Endothelial cell of umbilical vein (primary cell): ENCODE measurements around the gene BPIFA3. TPM values are rescaled to one million over a fixed set of nuclear protein-coding genes. Genes with fewer than 3 reads are reported as not detected.

Experiments
- BruUV-seq: library from RNA; stranded (reverse); fragments of 400-500 nt; replicated peaks from 2 replicates; lab custom pipeline; 2021; lab: Mats Ljungman, UMichigan
- CTCF ChIA-PET: fragments of 300-600, 350-600 bp; sonication (Branson Sonifier 250); formaldehyde crosslinking; loops from one replicate; lab custom pipeline; 2021; ENCODE audit warnings: antibody characterized with exemption, inconsistent platforms; lab: Charles Lee
- POLR2A ChIA-PET: fragments of 300-600, 350-600 bp; sonication (Branson Sonifier 250); formaldehyde crosslinking; loops from one replicate; lab custom pipeline; 2021; ENCODE audit warnings: antibody characterized with exemption, inconsistent platforms; lab: Charles Lee
- DNase-seq: peaks from one replicate; pipeline ENCODE4 v3.0.0-alpha.2; 2011; ENCODE audit warnings: low read depth, low spot score
- FAIRE-seq: peaks from 2 replicates; lab custom pipeline; 2011; peaks lifted over from hg19 to GRCh38; lab: Jason Lieb, UNC
- H2AFZ ChIP-seq: 2 replicates; pipeline ENCODE4 v1.6.0; 2012; ENCODE audit warnings: low read depth, low read length, control low read depth, inconsistent platforms
- H3K27ac ChIP-seq: 2 replicates; pipeline ENCODE4 v1.5.1; 2011; ENCODE audit warnings: low read depth, mild to moderate bottlenecking, control low read depth, low read length, moderate library complexity; ENCODE audit not compliant: insufficient read depth
- H3K27me3 ChIP-seq, 2 experiments: 2 replicates each; pipeline versions ENCODE4 v1.6.0 to v1.6.1; 2011; ENCODE audit warnings: low read length in 2 of 2, mixed read lengths in 1 of 2; ENCODE audit not compliant: control insufficient read depth in 2 of 2, insufficient read depth in 2 of 2
- H3K36me3 ChIP-seq, 2 experiments: 2 replicates in 1 of 2; 3 replicates in 1 of 2; pipeline ENCODE4 v1.5.1; 2011; ENCODE audit warnings: low read length in 2 of 2, mild to moderate bottlenecking in 1 of 2, moderate library complexity in 1 of 2; ENCODE audit not compliant: control insufficient read depth in 2 of 2, insufficient read depth in 2 of 2; ENCODE audit errors: extremely low read depth in 1 of 2
- H3K4me1 ChIP-seq: 3 replicates; pipeline ENCODE4 v1.5.1; 2011; ENCODE audit warnings: mild to moderate bottlenecking, low read length; ENCODE audit not compliant: control insufficient read depth, insufficient read depth; ENCODE audit errors: extremely low read depth
- H3K4me2 ChIP-seq: 2 replicates; pipeline ENCODE4 v1.6.1; 2011; ENCODE audit warnings: low read length, control low read depth, mixed read lengths; ENCODE audit not compliant: insufficient read depth
- H3K4me3 ChIP-seq, 3 experiments: fragments of 200-600 bp in 1 of 3; sonication (generic), shearing (Covaris generic) in 1 of 3; replicated peaks in 1 of 3; 2 replicates each; pipeline ENCODE4 v1.5.1; 2011 to 2016; ENCODE audit warnings: control low read depth in 3 of 3, low read length in 3 of 3, mild to moderate bottlenecking in 2 of 3, inconsistent platforms in 1 of 3, low read depth in 1 of 3, moderate library complexity in 1 of 3; ENCODE audit not compliant: insufficient read depth in 1 of 3
- H3K79me2 ChIP-seq: 2 replicates; pipeline ENCODE4 v1.6.0; 2012; ENCODE audit warnings: low read length, inconsistent platforms; ENCODE audit not compliant: control insufficient read depth, insufficient read depth
- H3K9ac ChIP-seq: replicated peaks from 2 replicates; pipeline ENCODE3; 2011; ENCODE audit warnings: low read length, control low read depth; ENCODE audit not compliant: insufficient read depth; ENCODE audit errors: extremely low read depth
- H3K9me1 ChIP-seq: replicated peaks from 3 replicates; pipeline ENCODE4 v1.6.0; 2011; ENCODE audit warnings: mild to moderate bottlenecking, low read length; ENCODE audit not compliant: control insufficient read depth, insufficient read depth; ENCODE audit errors: extremely low read depth
- H3K9me3 ChIP-seq: replicated peaks from 2 replicates; pipeline ENCODE4 v1.5.1; 2012; ENCODE audit warnings: low read length, inconsistent platforms; ENCODE audit not compliant: control insufficient read depth, insufficient read depth
- H4K20me1 ChIP-seq: replicated peaks from 2 replicates; pipeline ENCODE3; 2011; ENCODE audit warnings: mild to moderate bottlenecking, low read length; ENCODE audit not compliant: control insufficient read depth, insufficient read depth; ENCODE audit errors: extremely low read depth
- EZH2 ChIP-seq: IDR thresholded peaks from 2 replicates; pipeline ENCODE4 v1.6.1; 2012; ENCODE audit warnings: borderline replicate concordance, low read depth, mild to moderate bottlenecking, moderate library complexity, low read length, inconsistent platforms; ENCODE audit not compliant: severe bottlenecking
- FOS ChIP-seq: IDR thresholded peaks from 2 replicates; pipeline ENCODE4 v1.6.1; 2011; ENCODE audit warnings: mild to moderate bottlenecking, low read length, moderate library complexity, borderline replicate concordance; ENCODE audit not compliant: insufficient read depth
- GATA2 ChIP-seq: IDR thresholded peaks from 2 replicates; pipeline ENCODE4 v1.7.0; 2011; ENCODE audit warnings: low read depth, mild to moderate bottlenecking, moderate library complexity, mixed read lengths, low read length; ENCODE audit not compliant: insufficient read length, insufficient read depth
- JUN ChIP-seq: IDR thresholded peaks from 2 replicates; pipeline ENCODE4 v1.6.1; 2011; ENCODE audit warnings: borderline replicate concordance, low read depth; ENCODE audit not compliant: insufficient read length, insufficient read depth
- MAX ChIP-seq: IDR thresholded peaks from 2 replicates; pipeline ENCODE4 v1.6.1; 2011; ENCODE audit not compliant: insufficient read depth, insufficient read length
- MYC ChIP-seq: IDR thresholded peaks from one replicate; pipeline ENCODE4 v1.6.1; 2011; ENCODE audit warnings: mild to moderate bottlenecking, low read depth, low read length
- POLR2A ChIP-seq: IDR thresholded peaks from 2 replicates; pipeline ENCODE4 v1.6.1; 2012; ENCODE audit warnings: low read depth, mild to moderate bottlenecking, control low read depth, low read length
- POLR2AphosphoS5 ChIP-seq: IDR thresholded peaks from 2 replicates; pipeline ENCODE4 v1.6.1; 2012; ENCODE audit warnings: low read depth, mild to moderate bottlenecking, control low read depth, low read length, moderate library complexity; ENCODE audit not compliant: insufficient read depth
- dilution Hi-C: fragments of 300-500 bp; cut with MboI; formaldehyde crosslinking; loops from one replicate; pipeline ENCODE4 v1.15.0; 2019; ENCODE audit warnings: low sequenced_read_pairs; ENCODE audit not compliant: extremely low pct_ligation_motif_present
- intact Hi-C: fragments of 100-400 bp; cut with micrococcal nuclease; formaldehyde crosslinking; loops from one replicate; pipeline ENCODE4 v1.10.0; 2022
- polyA plus RNA-seq, 4 experiments: library from polyadenylated mRNA; depleted of rRNA in 3 of 4; stranded (reverse) in 3 of 4; unstranded in 1 of 4; fragments of >200 nt; gene quantifications; 2 replicates each; pipeline versions ENCODE4 v1.2.1 to v1.2.3, GENCODE V29; 2011 to 2012; ENCODE audit warnings: missing spikeins in 1 of 4
- total RNA-seq: library from RNA; stranded (reverse); gene quantifications from 2 replicates; pipeline ENCODE4 v1.2.3, GENCODE V29; 2021
- TF ChIP-seq, protein P1 (sequence below), 2 donors: IDR thresholded peaks; 1 replicate in 1 of 2; 2 replicates in 1 of 2; pipeline ENCODE4 v1.5.1; 2011; ENCODE audit warnings: low read length in 2 of 2, mild to moderate bottlenecking in 2 of 2, moderate library complexity in 2 of 2, control low read depth in 1 of 2, inconsistent platforms in 1 of 2, low read depth in 1 of 2; ENCODE audit not compliant: insufficient read depth in 1 of 2; ENCODE audit errors: extremely low read depth in 1 of 2

Gene BPIFA3
- total and polyA plus RNA-seq, 2 donors (not counting 3 experiments of a cell fraction or from before 2014, with no cell fraction given): not detected

GRCh38 chr20:33203444-33203843 lies 13.7 kb upstream of the BPIFA3 start:
- CTCF ChIA-PET: no interaction called here
- POLR2A ChIA-PET: no interaction called here
- no peak overlapping the region for H2AFZ ChIP-seq
- no peak for FAIRE-seq
- DNase-seq: no peak
- TF ChIP-seq POLR2A (no peak), POLR2AphosphoS5 (no peak), MAX (no peak), FOS (no peak), MYC (no peak), GATA2 (no peak), EZH2 (no peak), JUN (no peak)
- TF ChIP-seq, protein P1, sequence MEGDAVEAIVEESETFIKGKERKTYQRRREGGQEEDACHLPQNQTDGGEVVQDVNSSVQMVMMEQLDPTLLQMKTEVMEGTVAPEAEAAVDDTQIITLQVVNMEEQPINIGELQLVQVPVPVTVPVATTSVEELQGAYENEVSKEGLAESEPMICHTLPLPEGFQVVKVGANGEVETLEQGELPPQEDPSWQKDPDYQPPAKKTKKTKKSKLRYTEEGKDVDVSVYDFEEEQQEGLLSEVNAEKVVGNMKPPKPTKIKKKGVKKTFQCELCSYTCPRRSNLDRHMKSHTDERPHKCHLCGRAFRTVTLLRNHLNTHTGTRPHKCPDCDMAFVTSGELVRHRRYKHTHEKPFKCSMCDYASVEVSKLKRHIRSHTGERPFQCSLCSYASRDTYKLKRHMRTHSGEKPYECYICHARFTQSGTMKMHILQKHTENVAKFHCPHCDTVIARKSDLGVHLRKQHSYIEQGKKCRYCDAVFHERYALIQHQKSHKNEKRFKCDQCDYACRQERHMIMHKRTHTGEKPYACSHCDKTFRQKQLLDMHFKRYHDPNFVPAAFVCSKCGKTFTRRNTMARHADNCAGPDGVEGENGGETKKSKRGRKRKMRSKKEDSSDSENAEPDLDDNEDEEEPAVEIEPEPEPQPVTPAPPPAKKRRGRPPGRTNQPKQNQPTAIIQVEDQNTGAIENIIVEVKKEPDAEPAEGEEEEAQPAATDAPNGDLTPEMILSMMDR (IDR thresholded peaks at IDR 0.05; ENCODE audit: extremely low read depth in 1 of 2, insufficient read depth in 1 of 2, low read depth in 1 of 2, low read length in 2 of 2): no peak
- H3K27me3 ChIP-seq: no peaks in the 10 kb centered on the region
- no peak overlapping the region for H3K27ac ChIP-seq
- no peaks in the 10 kb centered on the region for H3K9me3 ChIP-seq
- H3K4me1 ChIP-seq: no peaks in the 10 kb centered on the region
- dilution Hi-C loops: no loop called here
- H3K9me1 ChIP-seq: no peaks in the 10 kb centered on the region
- no peak overlapping the region for H3K9ac ChIP-seq
- H3K4me2 ChIP-seq: no peak overlapping the region
- intact Hi-C loops: no loop called here
- no peak overlapping the region for H3K4me3 ChIP-seq
- no peaks in the 10 kb centered on the region for H4K20me1 ChIP-seq
- no peaks in the 10 kb centered on the region for H3K79me2 ChIP-seq
- BruUV-seq: no TSS peak
- no peaks in the 10 kb centered on the region for H3K36me3 ChIP-seq
